CMK (cell line): Measurements from ENCODE around the gene FAM107B.
"Not testable (repeated sequence)": the region's sequence is repeated elsewhere in the genome, so short reads cannot be mapped to it uniquely, and the experiment has no call there.

ENCODE experiments used
- DNase-seq: peaks from one replicate; pipeline ENCODE4 v3.0.0-alpha.2; 2010; ENCODE audit warnings: low read depth

The FAM107B gene

DNA sequence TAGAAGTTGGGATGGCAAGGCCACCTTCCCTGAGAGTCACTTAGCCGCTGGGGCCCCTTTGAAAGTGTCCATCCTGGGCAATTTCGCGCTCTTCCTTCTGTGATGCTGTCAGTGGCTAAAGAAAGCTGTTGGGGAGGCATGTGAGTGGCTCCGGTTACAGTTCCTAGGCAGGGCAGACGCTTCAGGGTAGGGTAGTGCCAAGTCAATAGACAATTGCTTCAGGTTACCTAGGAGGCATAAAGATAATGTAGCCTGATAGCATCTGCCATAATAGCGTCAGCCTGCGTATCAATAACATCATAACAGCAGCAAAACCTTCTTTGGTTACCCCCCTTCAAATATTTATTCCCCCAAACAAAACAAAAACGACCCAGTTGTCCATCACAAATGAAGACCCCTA, at the start of gene FAM107B:
TSS of gene FAM107B (minus strand) at position 101 of the 400 bp plus-strand sequence. CDS start 234 bp downstream, outside the sequence.
- no peak for DNase-seq

DNA sequence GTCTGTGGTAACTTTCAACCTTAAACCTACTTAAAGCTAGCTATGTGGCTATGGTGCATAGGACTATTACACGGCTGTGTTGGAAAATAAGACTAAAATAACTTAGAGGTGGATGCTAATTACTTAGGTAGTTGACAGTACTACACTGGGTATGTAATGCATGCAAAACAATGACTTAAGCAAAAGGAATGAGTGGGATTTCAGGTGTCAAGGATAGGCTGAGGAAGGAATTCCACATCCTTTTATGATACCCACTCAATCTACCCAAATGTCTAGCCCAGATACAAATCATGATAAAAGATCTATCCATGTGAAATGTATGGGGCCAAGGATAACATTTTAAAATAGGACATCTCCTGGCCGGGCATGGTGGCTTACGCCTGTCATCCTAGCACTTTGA, 49.3 kb upstream of the FAM107B start:
- no peak for DNase-seq

DNA sequence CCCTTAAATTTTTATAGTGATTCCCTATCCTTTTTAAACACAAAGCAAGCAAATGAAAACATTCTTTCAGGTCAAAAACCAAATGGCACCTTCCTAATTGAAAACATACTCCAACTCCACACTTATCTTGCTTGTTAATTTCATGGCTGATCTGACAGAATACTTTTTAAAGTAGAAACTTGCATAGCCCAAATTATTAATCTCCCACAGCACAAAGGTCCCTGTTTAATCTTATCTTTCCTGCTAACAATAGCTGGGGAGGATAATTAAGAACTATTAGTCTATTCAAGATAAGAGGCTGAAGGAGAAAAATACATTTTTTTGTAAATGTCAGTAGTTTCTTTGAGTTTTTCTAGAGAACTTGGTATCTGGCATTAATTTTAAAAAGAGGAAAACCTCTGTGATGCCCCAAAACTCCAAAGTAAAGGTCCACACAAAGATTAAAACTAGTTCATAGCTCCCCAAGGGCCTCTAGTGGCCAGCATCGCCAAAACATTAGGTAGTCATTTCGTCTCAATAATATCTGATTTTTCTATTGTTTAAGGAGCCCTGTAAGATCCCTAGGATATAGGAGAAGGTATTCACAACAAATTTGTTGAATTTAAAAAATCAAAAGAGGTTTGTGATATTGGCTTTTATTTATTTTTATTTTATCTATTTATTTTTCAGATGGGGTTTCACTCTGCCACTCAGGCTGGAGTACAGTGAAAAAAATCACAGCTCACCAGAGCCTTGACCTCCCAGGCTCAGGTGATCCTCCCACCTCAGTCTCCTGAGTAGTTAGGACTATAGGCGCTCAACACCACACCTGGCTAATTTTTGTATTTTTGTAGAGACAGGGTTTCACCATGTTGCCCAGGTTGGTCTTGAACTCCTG, 48.4 kb upstream of the FAM107B start:
- DNase-seq = no peak

DNA sequence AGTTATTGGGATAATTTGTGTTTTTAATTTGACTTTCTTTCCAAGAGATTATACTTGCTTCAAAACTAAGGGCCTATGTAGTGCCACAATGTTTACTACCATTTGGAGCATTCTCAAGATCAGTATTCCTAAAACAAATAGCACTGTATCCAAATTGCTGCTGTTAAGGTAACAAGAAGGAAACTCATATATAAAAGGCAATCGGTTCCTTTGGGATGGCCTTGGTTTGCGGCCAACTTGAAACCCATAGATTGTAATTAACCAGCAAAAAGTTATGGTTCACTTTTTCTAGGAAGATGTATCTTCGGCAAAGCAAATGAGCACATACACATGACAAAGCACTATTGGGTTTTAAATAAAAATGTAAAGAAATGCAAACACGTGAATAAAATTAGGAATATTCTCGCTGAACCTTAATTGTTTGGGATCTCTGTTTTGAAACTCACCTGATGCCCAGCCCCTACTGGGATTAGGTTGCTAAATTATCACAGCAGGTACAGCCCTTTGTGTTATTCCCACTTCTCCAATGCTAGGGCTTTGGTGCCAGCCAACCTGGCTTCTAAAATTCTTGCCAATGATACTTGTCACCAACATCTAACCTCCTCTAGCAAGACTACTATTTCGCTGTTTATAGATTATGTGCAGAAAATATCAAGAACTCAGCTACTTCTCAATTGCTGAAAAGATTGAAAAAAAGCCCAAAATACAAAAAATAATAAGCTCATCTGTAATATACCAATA, 47.1 kb upstream of the FAM107B start:
- no peak for DNase-seq

DNA sequence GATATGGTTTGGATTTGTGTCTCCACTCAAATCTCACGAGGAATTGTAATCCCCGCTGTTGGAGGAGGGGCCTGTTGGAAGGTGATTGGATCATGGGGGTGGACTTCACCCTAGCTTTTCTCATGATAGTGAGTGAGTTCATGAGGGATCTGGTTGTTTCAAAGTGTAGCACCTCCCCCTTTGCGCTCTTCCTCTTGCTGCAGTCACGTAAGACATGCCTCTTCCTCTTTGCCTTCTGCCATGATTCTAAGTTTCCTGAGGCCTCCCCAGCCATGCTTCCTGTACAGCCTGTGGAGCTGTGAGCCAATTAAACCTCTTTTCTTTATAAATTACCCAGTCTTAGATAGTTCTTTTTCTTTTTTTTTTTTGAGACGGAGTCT, 46.1 kb upstream of the FAM107B start:
- no peak for DNase-seq

DNA sequence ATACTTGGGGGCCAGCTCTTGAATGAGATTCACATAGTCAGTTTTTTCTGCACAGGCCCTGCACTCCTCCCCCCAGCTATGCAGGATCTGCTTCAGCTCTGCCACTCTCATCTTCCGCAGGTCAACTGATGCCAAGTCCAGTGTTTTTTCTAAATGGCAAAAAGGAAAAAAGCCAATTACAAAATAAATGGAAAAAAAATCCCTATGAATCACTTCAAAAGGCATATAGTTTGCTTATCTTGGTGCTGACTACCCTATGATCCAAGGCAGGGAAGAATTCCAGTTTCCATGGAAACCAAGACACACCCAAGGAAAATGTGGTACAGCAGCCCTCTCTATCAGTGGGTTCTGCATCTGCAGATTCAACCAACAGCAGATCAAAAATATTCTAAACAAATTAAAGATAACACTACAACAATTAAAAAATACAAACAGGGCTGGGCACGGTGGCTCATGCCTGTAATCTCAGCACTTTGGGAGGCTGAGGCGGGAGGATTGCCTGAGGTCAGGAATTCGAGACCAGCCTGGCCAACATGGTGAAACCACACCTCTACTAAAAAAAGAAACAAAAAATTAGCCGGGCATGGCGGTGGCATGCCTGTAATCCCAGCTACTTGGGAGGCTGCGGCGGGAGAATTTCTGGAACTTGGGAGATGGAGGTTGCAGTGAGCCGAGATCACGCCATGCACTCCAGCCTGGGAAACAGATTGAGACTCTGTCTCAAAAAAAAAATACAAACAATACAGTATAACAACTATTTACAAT, 45.5 kb upstream of the FAM107B start:
- DNase-seq = no peak

DNA sequence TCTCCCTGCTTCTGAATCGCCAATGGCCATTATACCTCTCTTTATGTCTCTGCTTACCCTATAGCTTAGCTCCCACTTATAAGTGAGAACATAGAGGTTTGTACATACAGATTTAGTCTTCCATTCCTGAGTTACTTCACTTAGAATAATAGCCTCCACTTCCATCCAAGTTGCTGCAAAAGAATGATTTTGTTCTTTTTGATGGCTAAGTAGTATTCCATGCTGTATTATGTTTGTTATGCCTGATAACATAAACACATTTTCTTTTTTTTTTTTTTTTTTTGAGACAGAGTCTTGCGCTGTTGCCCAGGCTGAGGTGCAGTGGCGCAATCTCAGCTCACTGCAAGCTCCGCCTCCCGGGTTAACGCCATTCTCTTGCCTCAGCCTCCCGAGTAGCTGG, 42.0 kb upstream of the FAM107B start:
- DNase-seq = not testable (repeated sequence)

DNA sequence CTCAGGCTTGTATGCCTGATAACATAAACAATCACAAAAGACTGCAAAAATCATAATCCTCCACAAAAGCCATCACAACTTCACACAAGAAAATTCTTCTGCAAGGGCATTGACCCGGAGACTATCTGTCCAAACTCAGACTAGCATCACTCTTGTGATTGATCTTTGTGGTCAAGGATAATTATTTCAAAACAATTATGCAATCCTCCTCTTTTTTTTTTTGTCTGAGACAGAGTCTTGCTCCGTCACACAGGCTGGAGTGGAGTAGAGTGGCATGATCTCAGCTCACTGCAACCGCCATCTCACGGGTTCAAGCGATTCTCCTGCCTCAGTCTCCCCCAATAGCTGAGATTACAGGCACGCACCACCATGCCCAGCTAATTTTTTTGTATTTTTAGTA, 41.0 kb upstream of the FAM107B start:
- no peak for DNase-seq

DNA sequence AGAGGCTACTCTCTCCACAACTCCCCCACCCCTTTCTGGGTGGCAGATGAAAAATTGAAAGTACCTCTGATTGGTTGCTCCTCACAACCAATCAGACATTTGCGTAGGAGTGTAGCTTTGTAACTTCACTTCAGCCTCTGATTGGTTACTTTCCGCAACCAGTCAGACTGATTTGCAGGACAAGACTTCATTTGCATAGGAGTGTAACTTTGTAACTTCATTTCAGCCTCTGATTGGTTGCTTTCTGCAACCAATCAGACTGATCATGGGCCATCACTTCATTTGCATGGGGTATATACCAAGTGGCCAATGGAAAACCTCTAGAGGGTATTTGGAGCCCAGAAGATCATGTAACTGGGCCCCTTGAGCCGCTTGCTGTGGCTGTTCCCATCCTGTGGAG, 37.6 kb upstream of the FAM107B start:
- no peak for DNase-seq

DNA sequence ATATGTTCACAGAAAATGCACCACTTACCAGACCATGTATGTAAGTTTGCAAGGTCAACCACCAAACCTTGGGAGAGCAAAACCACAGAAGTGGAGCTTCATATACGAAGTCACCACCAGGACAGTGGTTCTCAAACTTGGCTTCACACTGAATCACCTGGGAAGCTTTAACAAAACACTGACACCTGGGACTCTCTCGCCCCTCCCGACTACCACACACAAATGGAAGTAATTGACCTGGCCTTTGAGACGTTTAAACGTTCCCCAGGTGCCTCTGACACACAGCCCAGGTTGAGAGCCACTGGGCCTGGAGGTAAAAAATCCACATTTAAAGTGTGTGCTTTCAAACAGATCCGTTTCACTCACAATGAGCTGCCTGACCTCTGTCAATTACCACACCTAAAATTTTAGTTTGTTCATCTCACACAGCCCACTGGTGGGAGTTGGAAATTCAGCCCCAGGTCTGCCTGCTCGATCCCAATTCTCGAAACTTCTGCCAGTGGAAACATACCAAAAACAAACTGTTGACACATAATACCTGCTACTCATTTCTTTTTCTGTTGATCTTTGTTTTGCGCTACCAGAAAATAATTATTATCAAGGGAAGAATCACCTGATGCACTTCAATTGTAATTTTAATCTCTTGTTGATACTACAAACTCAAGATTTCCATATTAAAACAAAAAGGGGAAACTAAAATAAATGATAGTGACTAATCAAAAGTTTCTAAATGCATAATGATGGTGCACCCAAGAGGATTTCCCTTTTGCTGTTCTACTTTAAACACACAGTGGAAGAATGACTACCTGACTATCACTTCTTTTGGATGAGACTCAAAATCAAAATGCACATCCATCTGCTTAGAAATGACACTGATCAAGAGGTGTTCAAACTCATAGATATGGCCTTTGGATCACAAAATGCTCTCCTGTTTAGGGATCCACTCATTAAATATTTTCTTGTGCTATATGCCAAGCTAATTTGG, 36.6 kb upstream of the FAM107B start:
- no peak for DNase-seq

DNA sequence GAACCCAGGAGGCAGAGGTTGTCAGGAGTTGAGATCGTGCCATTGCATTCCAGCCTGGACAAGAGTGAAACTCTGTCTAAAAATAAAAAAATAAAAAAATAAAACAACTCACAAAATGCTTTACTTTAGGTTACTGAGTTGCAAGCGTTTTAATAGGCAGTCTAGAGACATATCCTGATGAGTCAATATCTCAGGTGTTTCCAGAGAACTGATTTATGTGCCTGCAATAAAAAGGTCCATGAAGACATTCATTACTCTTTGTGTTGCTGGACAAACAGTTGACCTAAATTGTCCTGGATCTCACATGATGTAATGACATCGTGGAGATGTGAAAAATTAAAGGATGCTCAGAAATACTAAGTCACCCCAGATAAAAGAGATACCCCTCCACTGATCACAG, 31.6 kb upstream of the FAM107B start:
- no peak for DNase-seq

DNA sequence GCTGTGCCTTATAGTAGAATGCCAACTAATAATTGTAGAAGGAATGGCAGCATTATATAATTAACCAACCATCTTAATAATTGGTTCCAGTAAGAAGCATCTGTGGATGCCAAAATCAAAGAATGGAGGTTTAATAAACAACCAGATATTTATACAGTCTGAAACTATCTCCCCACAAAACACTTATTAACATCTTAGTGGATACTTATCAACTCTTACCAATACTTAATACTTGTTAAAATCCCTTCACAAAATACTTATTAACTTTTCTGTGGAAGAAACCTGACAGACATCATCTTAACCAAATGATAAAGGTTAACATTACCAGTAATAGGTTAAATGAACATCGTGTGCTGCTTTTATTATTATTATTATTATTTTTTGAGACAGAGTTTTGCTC, 29.1 kb upstream of the FAM107B start:
- DNase-seq = no peak

DNA sequence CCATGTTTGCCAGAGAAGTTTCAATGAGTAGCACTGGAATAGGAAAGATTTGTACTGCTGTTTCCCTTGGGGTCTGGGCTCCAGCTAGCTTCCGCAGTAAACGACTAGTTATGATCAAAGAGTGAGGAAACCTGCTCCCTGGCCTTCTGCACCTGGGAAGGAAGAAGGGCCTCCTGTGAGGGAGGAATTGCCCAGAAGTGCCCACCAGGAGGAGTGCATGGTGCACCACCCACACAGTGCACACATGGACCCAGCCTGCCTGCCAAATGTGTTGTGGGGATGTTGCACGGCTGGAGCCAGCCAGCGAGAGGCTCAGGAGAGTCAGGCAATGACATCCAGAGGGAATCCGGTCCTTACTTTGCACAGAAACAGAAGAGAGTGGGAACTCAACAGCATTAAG, 27.0 kb upstream of the FAM107B start:
- DNase-seq = no peak

DNA sequence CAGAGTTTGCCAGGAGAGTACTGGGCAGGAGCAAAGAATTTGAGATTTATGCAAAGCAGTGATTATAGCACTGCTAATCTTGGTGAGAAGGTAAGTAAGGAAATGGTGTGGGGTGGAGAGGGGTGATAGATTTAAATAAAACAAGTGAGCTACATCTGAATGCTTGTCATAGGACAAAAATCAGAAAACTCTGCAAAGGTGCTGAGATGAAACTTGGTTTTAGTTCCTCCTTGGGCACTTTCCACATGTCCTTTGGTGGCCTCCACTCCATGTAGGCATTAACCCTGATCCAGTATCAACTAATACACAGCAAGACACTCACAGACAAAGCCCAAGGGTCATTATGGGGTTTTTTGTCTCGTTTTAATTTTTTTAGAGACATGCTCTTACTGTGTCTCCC, 25.7 kb upstream of the FAM107B start:
- DNase-seq = no peak

DNA sequence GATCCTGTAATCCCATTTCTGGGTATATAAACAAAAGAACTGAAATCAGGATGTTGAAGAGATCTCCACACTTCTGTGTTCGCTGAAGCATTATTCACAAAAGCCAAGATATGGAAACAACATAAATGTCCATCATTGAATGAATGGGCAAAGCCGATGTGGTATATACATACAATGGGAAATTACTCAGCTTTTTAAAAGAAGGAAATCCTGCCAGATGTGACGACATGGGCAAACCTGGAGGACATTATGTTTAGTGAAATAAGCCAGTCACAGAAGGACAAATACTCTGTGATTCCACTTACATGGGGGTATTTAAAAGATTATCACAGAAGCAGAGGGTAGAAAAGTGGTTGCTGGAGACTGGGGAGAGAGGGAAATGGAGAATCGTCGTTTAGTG, 23.9 kb upstream of the FAM107B start:
- DNase-seq = no peak

DNA sequence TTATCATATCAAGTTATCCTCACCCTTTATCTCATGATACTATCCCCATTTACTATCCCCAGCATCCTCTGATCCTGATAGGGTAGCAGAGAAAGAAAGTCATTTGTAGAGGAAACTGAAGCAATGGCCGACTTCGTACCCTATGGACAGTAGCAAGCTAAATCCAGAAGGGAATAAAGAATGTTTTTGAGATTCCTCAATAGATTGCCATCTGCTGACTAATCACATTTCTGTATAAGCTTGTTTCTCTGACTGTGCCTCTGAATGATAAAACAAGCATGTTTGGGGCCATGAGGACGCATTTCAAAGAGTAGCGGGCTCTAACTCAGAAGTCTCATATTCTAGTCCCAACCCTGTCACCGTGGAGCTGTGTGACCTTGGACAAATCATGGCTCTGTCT, 13.2 kb upstream of the FAM107B start:
- DNase-seq = no peak

DNA sequence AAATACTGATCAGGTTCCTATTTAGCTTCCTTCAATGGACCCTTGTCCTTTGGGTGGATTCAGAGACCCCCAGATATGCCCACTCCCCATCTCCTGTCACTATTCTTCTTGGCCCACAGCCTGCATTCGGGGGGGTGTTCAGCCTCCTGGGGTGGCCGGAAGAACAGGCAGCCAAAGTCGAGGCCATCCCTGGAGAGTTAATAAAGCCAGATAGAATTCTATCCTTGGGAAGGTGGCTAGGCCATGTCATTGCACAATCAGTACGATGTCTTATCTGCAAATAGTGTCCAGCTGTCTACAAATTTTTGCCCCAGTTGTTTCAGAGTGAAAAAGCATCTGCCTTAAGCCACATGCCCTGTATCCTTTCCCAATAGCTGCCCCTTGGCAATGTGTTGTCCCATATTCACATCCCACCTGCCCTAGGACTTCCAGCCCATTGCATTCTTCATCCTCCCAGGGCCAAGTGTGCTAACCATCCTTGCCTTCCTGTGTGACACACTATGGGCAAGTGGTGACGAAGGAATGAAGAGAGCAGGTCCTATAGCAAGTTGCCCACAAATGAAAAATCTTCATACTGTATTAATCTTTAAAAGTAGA, 9.9 kb upstream of the FAM107B start:
- no peak for DNase-seq

DNA sequence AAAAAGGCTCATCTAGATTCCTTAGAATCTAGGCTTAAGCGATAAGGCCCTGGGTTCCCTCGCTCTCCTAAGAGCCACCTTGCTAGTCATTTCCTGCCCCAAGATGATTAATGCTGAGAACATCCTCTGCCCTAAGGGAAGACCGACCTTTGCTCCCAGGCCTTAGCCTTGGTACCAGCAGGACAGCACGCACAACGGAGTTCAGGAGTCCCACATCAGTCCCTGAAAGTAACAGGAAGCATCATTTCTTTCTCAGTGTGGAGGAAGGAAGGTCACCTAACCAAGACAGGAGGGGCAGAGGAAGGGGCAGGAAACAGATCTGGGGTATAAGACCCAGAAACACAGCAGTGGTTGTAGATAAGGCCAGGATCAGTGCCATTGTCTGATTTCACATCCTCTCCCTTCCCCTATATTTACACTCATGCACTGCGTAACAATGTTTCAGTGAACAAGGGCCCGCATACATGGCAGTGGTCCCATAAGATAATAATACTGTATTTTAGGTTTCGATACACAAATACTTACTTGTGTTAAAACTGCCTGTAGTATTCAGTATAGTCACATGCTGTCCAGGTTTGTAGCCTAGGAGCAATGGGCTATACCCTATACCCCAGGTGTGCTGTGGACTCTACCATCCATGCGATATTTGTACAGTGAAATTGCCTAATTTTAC, 8.1 kb upstream of the FAM107B start:
- DNase-seq = peak; percentile 77

DNA sequence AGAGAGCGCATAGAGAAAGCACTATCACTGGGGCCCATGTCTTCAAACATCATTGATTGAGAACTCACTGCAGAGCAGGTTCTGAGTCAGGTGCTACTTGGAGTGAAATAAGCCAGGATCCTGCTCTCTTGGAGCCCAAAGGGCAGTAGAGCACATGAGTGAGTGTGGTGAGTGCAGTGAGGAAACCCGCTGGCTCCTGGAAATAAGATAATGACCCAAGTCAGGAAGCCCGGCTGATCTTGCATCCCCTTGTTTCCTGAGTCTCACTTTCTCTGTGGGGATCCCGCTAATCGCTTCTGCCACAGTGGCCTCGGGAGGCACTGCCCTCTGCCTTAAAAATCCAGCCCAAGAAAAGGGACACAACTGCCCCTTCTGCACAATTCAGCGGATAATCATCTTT, 7.1 kb upstream of the FAM107B start:
- DNase-seq = peak; percentile 44

DNA sequence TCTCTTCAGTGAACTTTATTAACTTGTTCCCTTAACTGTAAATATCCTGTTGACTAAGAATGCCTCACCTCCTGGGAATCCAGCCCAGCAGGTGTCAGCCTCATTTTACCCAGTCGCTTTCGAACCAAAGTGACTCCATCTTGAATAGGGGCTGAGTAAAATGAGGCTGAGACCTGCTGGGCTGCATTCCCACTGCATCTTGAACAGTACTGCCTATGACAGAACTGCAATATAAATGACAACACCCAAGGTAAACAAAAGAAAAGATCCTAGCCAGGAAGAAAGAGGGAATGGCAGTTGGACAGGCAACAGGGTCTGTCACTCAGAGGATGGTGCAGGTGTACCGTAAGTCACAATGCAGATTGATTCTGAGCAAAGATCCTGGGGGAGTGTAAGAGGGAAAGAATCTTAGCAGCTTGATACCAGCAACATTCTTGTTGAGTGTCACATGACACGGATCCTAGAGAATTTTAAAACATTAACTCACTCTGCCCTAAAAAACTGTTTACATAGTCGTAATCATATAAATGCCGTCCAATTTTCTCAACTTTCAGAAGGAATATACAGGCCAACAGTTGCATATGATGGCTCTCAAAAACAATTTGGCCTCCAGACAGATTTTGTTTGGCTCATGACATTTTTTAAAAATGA, 4.4 kb upstream of the FAM107B start:
- no peak for DNase-seq
